Progenitor cell of endocrine pancreas (in vitro differentiated cells): ENCODE measurements around the gene STK17A. TPM values are rescaled to one million over a fixed set of nuclear protein-coding genes. Genes with fewer than 3 reads are reported as not detected.
A peak's percentile ranks its signal among the peaks of the same experiment; 100 is the strongest.

Source experiments
- DNase-seq: peaks from one replicate; pipeline ENCODE4 v3.0.0; 2021; ENCODE audit warnings: low spot score; ENCODE audit not compliant: unreplicated experiment
- H3K27ac Mint-ChIP-seq: 2 replicates; pipeline ENCODE4 v1.8.0; 2021; ENCODE audit warnings: mild to moderate bottlenecking, moderate library complexity, mixed read lengths
- H3K27me3 Mint-ChIP-seq: 2 replicates; pipeline ENCODE4 v1.8.0; 2021; ENCODE audit warnings: mixed read lengths
- H3K36me3 Mint-ChIP-seq: 2 replicates; pipeline ENCODE4 v1.8.0; 2022; ENCODE audit warnings: mixed read lengths; ENCODE audit not compliant: insufficient read depth
- H3K4me1 Mint-ChIP-seq: 2 replicates; pipeline ENCODE4 v1.8.0; 2021; ENCODE audit warnings: low read depth, mixed read lengths
- H3K4me3 Mint-ChIP-seq: 2 replicates; pipeline ENCODE4 v1.8.0; 2021; ENCODE audit warnings: low read depth, mild to moderate bottlenecking, moderate library complexity, mixed read lengths
- H3K9me3 Mint-ChIP-seq: 2 replicates; pipeline ENCODE4 v1.8.0; 2021; ENCODE audit warnings: low read depth, mixed read lengths
- CTCF ChIP-seq: fragments of 200-600 bp; sonication (generic); IDR thresholded peaks from one replicate; pipeline ENCODE4 v1.5.0; 2021; ENCODE audit warnings: antibody characterized with exemption, mild to moderate bottlenecking; ENCODE audit not compliant: unreplicated experiment
- total RNA-seq: library from RNA; stranded (reverse); gene quantifications from 2 replicates; pipeline ENCODE4 v1.2.1, GENCODE V29; 2021

Gene STK17A
- total RNA-seq, 1 donor from 2014 or later, result 23.0 TPM

GRCh38 chr7:43612599-43613589 lies 30.0 kb downstream of the STK17A start:
- no peak overlapping the region for H3K27ac Mint-ChIP-seq
- DNase-seq, result no peak

GRCh38 chr7:43615558-43616145 lies 32.7 kb downstream of the STK17A start:
- no peak for DNase-seq
- Mint-ChIP-seq H3K9me3 (no peaks in the 10 kb centered on the region), H3K4me1 (peaks cover 2% of the 10 kb centered on the region), H3K27ac (peak overlapping the region; percentile 21), H3K27me3 (no peaks in the 10 kb centered on the region), H3K4me3 (no peak overlapping the region), H3K36me3 (peaks cover 10% of the 10 kb centered on the region)
- no peak for TF ChIP-seq CTCF

More at GRCh38 chr7:43612599-43613589, 30.0 kb downstream of the STK17A start:
- H3K4me1 Mint-ChIP-seq, result peaks cover 2% of the 10 kb centered on the region
- TF ChIP-seq CTCF, result no peak
- no peak overlapping the region for H3K4me3 Mint-ChIP-seq
- no peaks in the 10 kb centered on the region for H3K9me3 Mint-ChIP-seq
- H3K36me3 Mint-ChIP-seq, result peaks cover 23% of the 10 kb centered on the region
- H3K27me3 Mint-ChIP-seq, result no peaks in the 10 kb centered on the region

- Mint-ChIP-seq H3K27ac (no peak overlapping the region), H3K4me1 (peaks cover 2% of the 10 kb centered on the region), H3K27me3 (no peaks in the 10 kb centered on the region)
Observed at GRCh38 chr7:43616977-43617376, 34.1 kb downstream of the STK17A start.

GRCh38 chr7:43618073-43618472 lies 35.2 kb downstream of the STK17A start:
- Mint-ChIP-seq H3K4me3 (no peak overlapping the region), H3K27me3 (no peaks in the 10 kb centered on the region), H3K36me3 (peaks cover 7% of the 10 kb centered on the region), H3K4me1 (peaks cover 2% of the 10 kb centered on the region), H3K27ac (no peak overlapping the region), H3K9me3 (no peaks in the 10 kb centered on the region)
- TF ChIP-seq CTCF, result no peak
- DNase-seq, result no peak

More at GRCh38 chr7:43616977-43617376, 34.1 kb downstream of the STK17A start:
- no peak for TF ChIP-seq CTCF
- no peak for DNase-seq
- H3K36me3 Mint-ChIP-seq, result peaks cover 10% of the 10 kb centered on the region
- H3K9me3 Mint-ChIP-seq, result no peaks in the 10 kb centered on the region
- H3K4me3 Mint-ChIP-seq, result no peak overlapping the region

- no peak overlapping the region for H3K4me3 Mint-ChIP-seq
- peaks cover 8% of the 10 kb centered on the region for H3K36me3 Mint-ChIP-seq
- DNase-seq, result no peak
Observed at GRCh38 chr7:43619213-43620012, 36.5 kb downstream of the STK17A start.

More at GRCh38 chr7:43619213-43620012, 36.5 kb downstream of the STK17A start:
- Mint-ChIP-seq H3K27me3 (no peaks in the 10 kb centered on the region), H3K27ac (no peak overlapping the region), H3K9me3 (no peaks in the 10 kb centered on the region), H3K4me1 (no peaks in the 10 kb centered on the region)
- no peak for TF ChIP-seq CTCF
